H9 (cell line): ENCODE results near the gene CELF4. TPM values are rescaled to one million over a fixed set of nuclear protein-coding genes. Genes with fewer than 3 reads are reported as not detected.

Source experiments
- DNase-seq: peaks from one replicate; pipeline ENCODE4 v3.0.0-alpha.2; 2017
- H2AFZ ChIP-seq: one replicate; pipeline ENCODE4 v1.6.1; 2013; ENCODE audit warnings: mild to moderate bottlenecking, low read length, control low read depth, moderate library complexity
- H2AK5ac ChIP-seq: 2 replicates; pipeline ENCODE4 v1.6.1; 2013; ENCODE audit warnings: low read length, control low read depth, mixed read lengths; ENCODE audit not compliant: insufficient read length
- H2BK120ac ChIP-seq: one replicate; pipeline ENCODE4 v1.6.1; 2013; ENCODE audit warnings: low read depth, mild to moderate bottlenecking, low read length, control low read depth, inconsistent platforms; ENCODE audit not compliant: poor library complexity, severe bottlenecking
- H2BK12ac ChIP-seq: 2 replicates; pipeline ENCODE4 v1.6.1; 2013; ENCODE audit warnings: low read length, control low read depth, mixed read lengths, low read depth; ENCODE audit not compliant: insufficient read length
- H2BK15ac ChIP-seq: 2 replicates; pipeline ENCODE4 v1.6.1; 2013; ENCODE audit warnings: low read depth, low read length, control low read depth
- H2BK20ac ChIP-seq: one replicate; pipeline ENCODE4 v1.6.1; 2013; ENCODE audit warnings: low read depth, mild to moderate bottlenecking, low read length, control low read depth, inconsistent platforms; ENCODE audit not compliant: poor library complexity, severe bottlenecking
- H2BK5ac ChIP-seq: 2 replicates; pipeline ENCODE4 v1.6.1; 2013; ENCODE audit warnings: low read length, control low read depth, mixed read lengths; ENCODE audit not compliant: insufficient read length
- H3K14ac ChIP-seq: 2 replicates; pipeline ENCODE4 v1.6.1; 2013; ENCODE audit warnings: low read length, control low read depth; ENCODE audit not compliant: insufficient read depth
- H3K18ac ChIP-seq: 2 replicates; pipeline ENCODE4 v1.6.1; 2013; ENCODE audit warnings: low read depth, mild to moderate bottlenecking, mixed read lengths, low read length, control low read depth; ENCODE audit not compliant: insufficient read length
- H3K23ac ChIP-seq: 2 replicates; pipeline ENCODE4 v1.6.1; 2013; ENCODE audit warnings: low read length, control low read depth, mixed read lengths, low read depth; ENCODE audit not compliant: insufficient read length
- H3K23me2 ChIP-seq: 2 replicates; pipeline ENCODE4 v1.6.1; 2013; ENCODE audit warnings: low read depth, mild to moderate bottlenecking, mixed read lengths, low read length, control low read depth; ENCODE audit not compliant: insufficient read length, poor library complexity, severe bottlenecking
- H3K27ac ChIP-seq: 2 replicates; pipeline ENCODE4 v1.5.1; 2013; ENCODE audit warnings: low read length, control low read depth, mixed read lengths, low read depth; ENCODE audit not compliant: insufficient read length
- H3K27me3 ChIP-seq: 2 replicates; pipeline ENCODE4 v1.6.1; 2013; ENCODE audit warnings: low read length, control low read depth, inconsistent platforms; ENCODE audit not compliant: insufficient read depth
- H3K4ac ChIP-seq: 2 replicates; pipeline ENCODE4 v1.6.1; 2013; ENCODE audit warnings: low read depth, mild to moderate bottlenecking, control low read depth, inconsistent platforms, low read length, moderate library complexity
- H3K4me1 ChIP-seq: 2 replicates; pipeline ENCODE4 v1.6.1; 2013; ENCODE audit warnings: low read length, control low read depth, inconsistent platforms; ENCODE audit not compliant: insufficient read depth
- H3K4me2 ChIP-seq: 2 replicates; pipeline ENCODE4 v1.6.1; 2013; ENCODE audit warnings: low read length, control low read depth, mixed read lengths; ENCODE audit not compliant: insufficient read length, insufficient read depth
- H3K56ac ChIP-seq: 2 replicates; pipeline ENCODE4 v1.6.1; 2013; ENCODE audit warnings: low read depth, mild to moderate bottlenecking, mixed read lengths, low read length, control low read depth; ENCODE audit not compliant: insufficient read length
- H3K79me1 ChIP-seq: 2 replicates; pipeline ENCODE4 v1.6.1; 2013; ENCODE audit warnings: low read depth, mild to moderate bottlenecking, moderate library complexity, low read length, control low read depth, inconsistent platforms; ENCODE audit not compliant: insufficient read depth, poor library complexity, severe bottlenecking
- H3K79me2 ChIP-seq: 2 replicates; pipeline ENCODE4 v1.6.1; 2013; ENCODE audit warnings: low read length, control low read depth, inconsistent platforms; ENCODE audit not compliant: insufficient read depth
- H3K9ac ChIP-seq: 2 replicates; pipeline ENCODE4 v1.6.1; 2013; ENCODE audit warnings: low read length, control low read depth, mixed read lengths; ENCODE audit not compliant: insufficient read length; ENCODE audit errors: extremely low read depth
- H3K9me3 ChIP-seq: one replicate; pipeline ENCODE4 v1.6.1; 2013; ENCODE audit warnings: low read depth, low read length, inconsistent platforms; ENCODE audit not compliant: control insufficient read depth
- H3T11ph ChIP-seq: one replicate; pipeline ENCODE4 v1.6.1; 2013; ENCODE audit warnings: mild to moderate bottlenecking, low read length, control low read depth, inconsistent platforms
- H4K20me1 ChIP-seq: one replicate; pipeline ENCODE4 v1.6.1; 2013; ENCODE audit not compliant: control insufficient read depth, insufficient read length, insufficient read depth
- H4K5ac ChIP-seq: 2 replicates; pipeline ENCODE4 v1.6.1; 2013; ENCODE audit warnings: low read depth, mild to moderate bottlenecking, mixed read lengths, low read length, control low read depth; ENCODE audit not compliant: insufficient read length
- H4K8ac ChIP-seq: replicated peaks from 2 replicates; pipeline ENCODE4 v1.6.1; 2013; ENCODE audit warnings: low read length, control low read depth, mixed read lengths, low read depth; ENCODE audit not compliant: insufficient read length
- H4K91ac ChIP-seq: 2 replicates; pipeline ENCODE4 v1.6.1; 2013; ENCODE audit warnings: low read depth, mild to moderate bottlenecking, moderate library complexity, mixed read lengths, low read length, control low read depth; ENCODE audit not compliant: insufficient read length
- H3K27ac Mint-ChIP-seq, 3 experiments: 2 replicates in 2 of 3; 3 replicates in 1 of 3; pipeline ENCODE4 v1.8.0; 2020 to 2021; ENCODE audit warnings: mixed read lengths in 3 of 3, mild to moderate bottlenecking in 1 of 3, moderate library complexity in 1 of 3
- H3K27me3 Mint-ChIP-seq: 2 replicates; pipeline ENCODE4 v1.8.0; 2021; ENCODE audit warnings: low read depth, mild to moderate bottlenecking, moderate library complexity, mixed read lengths
- H3K36me3 Mint-ChIP-seq, 3 experiments: 2 replicates in 2 of 3; 3 replicates in 1 of 3; pipeline ENCODE4 v1.8.0; 2020 to 2021; ENCODE audit warnings: low read depth in 3 of 3, mixed read lengths in 3 of 3; ENCODE audit not compliant: insufficient read depth in 1 of 3
- H3K4me1 Mint-ChIP-seq, 2 experiments: 2 replicates each; pipeline ENCODE4 v1.8.0; 2020; ENCODE audit warnings: mixed read lengths in 2 of 2
- H3K4me3 Mint-ChIP-seq, 2 experiments: 2 replicates in 1 of 2; 3 replicates in 1 of 2; pipeline ENCODE4 v1.8.0; 2020 to 2021; ENCODE audit warnings: mild to moderate bottlenecking in 2 of 2, mixed read lengths in 2 of 2, moderate library complexity in 1 of 2
- H3K9me3 Mint-ChIP-seq, 2 experiments: 2 replicates in 1 of 2; 3 replicates in 1 of 2; pipeline ENCODE4 v1.8.0; 2020; ENCODE audit warnings: mild to moderate bottlenecking in 2 of 2, mixed read lengths in 2 of 2, moderate library complexity in 1 of 2
- CTCF ChIP-seq: fragments of 200-600 bp; sonication (generic); conservative IDR thresholded peaks from 3 replicates; pipeline ENCODE4 v1.8.0; 2021; ENCODE audit warnings: antibody characterized with exemption, mild to moderate bottlenecking
- WGBS: extraction: QIAGEN DNeasy Blood & Tissue Kit; methylation state at CpG from one replicate; pipeline ENCODE4 v1.1.7; 2013; ENCODE audit warnings: missing lambda C conversion rate, low lambda C conversion rate, mixed read lengths; ENCODE audit not compliant: insufficient read length; ENCODE audit errors: extremely low coverage; 5-methylcytosine and 5-hydroxymethylcytosine counted together
- total RNA-seq: library from RNA; stranded (reverse); gene quantifications from 2 replicates; pipeline ENCODE4 v1.2.1, GENCODE V29; 2021

The CELF4 gene
- total RNA-seq, 1 experiment from 2014 or later = 1.1 TPM

- H3K4me2 ChIP-seq = peak overlapping the region; percentile 84
- peak overlapping the region; percentile 82 to 96 for H3K4me3 Mint-ChIP-seq
- no peak overlapping the region for H4K5ac ChIP-seq
Measured at GRCh38 chr18:37565977-37566478, 430 bp upstream of the CELF4 start.

More at GRCh38 chr18:37565977-37566478, 430 bp upstream of the CELF4 start:
- Histone ChIP-seq H3T11ph (no peak overlapping the region), H2BK15ac (no peak overlapping the region), H3K4ac (no peak overlapping the region), H2BK5ac (no peak overlapping the region), H3K14ac (no peak overlapping the region), H4K20me1 (no peaks in the 10 kb centered on the region), H4K8ac (no peak overlapping the region), H2AFZ (no peak overlapping the region), H2AK5ac (no peak overlapping the region), H3K79me2 (no peaks in the 10 kb centered on the region), H3K79me1 (no peaks in the 10 kb centered on the region), H3K9ac (no peak overlapping the region), H3K23ac (no peak overlapping the region), H3K56ac (no peak overlapping the region), H3K27me3 (peaks cover 40% of the 10 kb centered on the region), H3K9me3 (no peaks in the 10 kb centered on the region), H2BK20ac (no peak overlapping the region), H3K4me1 (peaks cover 3% of the 10 kb centered on the region; the same call in 1 of the 2 replicates), H3K18ac (no peak overlapping the region), H4K91ac (no peak overlapping the region), H2BK120ac (no peak overlapping the region), H2BK12ac (no peak overlapping the region), H3K23me2 (peaks cover 20% of the 10 kb centered on the region), H3K27ac (no peak overlapping the region)
- Mint-ChIP-seq H3K9me3 (no peaks in the 10 kb centered on the region; a peak in 3 of 5 replicates), H3K27me3 (peaks cover 98% of the 10 kb centered on the region), H3K36me3 (peaks cover 0 to 3% (median 0%) of the 10 kb centered on the region in 3 experiments; a peak in 1 of 7 replicates), H3K27ac (peak overlapping the region in 1 of 3 experiments; percentile 93; a peak in 1 of 7 replicates), H3K4me1 (peaks cover 20 to 34% of the 10 kb centered on the region in 2 experiments)
- TF ChIP-seq CTCF = no peak
- peak; percentile 60 for DNase-seq
- WGBS = no CpG with 5 or more reads among the region's 49 CpGs
